Activated CD8-positive, alpha-beta T cell treated with anti-CD3 and anti-CD28 coated beads for 36 hours (primary cell): ENCODE data around the gene PRR29. TPM values are rescaled to one million over a fixed set of nuclear protein-coding genes. Genes with fewer than 3 reads are reported as not detected.

Experiments used
- ATAC-seq: fragments of 200-7000 bp; cut with Tn5 transposase; one replicate; pipeline ENCODE4 v1.10.0; 2021; ENCODE audit warnings: mild to moderate bottlenecking, moderate library complexity
- CTCF ChIA-PET: fragments of 350-600 bp; sonication (Branson Sonifier 250); formaldehyde crosslinking; loops from one replicate; lab custom pipeline; 2021; ENCODE audit warnings: antibody characterized with exemption; lab: Charles Lee
- POLR2A ChIA-PET: fragments of 350-600 bp; sonication (Branson Sonifier 250); formaldehyde crosslinking; loops from one replicate; lab custom pipeline; 2021; ENCODE audit warnings: antibody characterized with exemption; lab: Charles Lee
- DNase-seq: peaks from one replicate; pipeline ENCODE4 v3.0.0-alpha.2; 2020
- H3K27ac Mint-ChIP-seq: one replicate; pipeline ENCODE4 v1.8.0; 2021; ENCODE audit warnings: mild to moderate bottlenecking, mixed read lengths
- H3K27me3 Mint-ChIP-seq: one replicate; pipeline ENCODE4 v1.8.0; 2021; ENCODE audit warnings: mixed read lengths
- H3K36me3 Mint-ChIP-seq: one replicate; pipeline ENCODE4 v1.8.0; 2021; ENCODE audit warnings: low read depth, mixed read lengths
- H3K4me1 Mint-ChIP-seq: one replicate; pipeline ENCODE4 v1.8.0; 2021; ENCODE audit warnings: low read depth, mixed read lengths
- H3K4me3 Mint-ChIP-seq: one replicate; pipeline ENCODE4 v1.8.0; 2021; ENCODE audit warnings: mild to moderate bottlenecking, moderate library complexity, mixed read lengths
- H3K9me3 Mint-ChIP-seq: one replicate; pipeline ENCODE4 v1.8.0; 2021; ENCODE audit warnings: mixed read lengths
- CTCF ChIP-seq: fragments of 200-600 bp; IDR thresholded peaks from one replicate; pipeline ENCODE4 v1.8.0; 2022; ENCODE audit warnings: antibody characterized with exemption, mild to moderate bottlenecking
- intact Hi-C: fragments of 100-400 bp; cut with micrococcal nuclease; formaldehyde crosslinking; loops from one replicate; pipeline ENCODE4 v1.10.0; 2022
- total RNA-seq, 2 experiments: library from RNA; stranded (reverse); gene quantifications; one replicate each; pipeline ENCODE4 v1.2.3, GENCODE V29; 2021

The PRR29 gene
- total RNA-seq, 2 experiments from 2014 or later, result 0.74 to 2.5 TPM

- ATAC-seq (no peak), DNase-seq (no peak)
- H3K4me3 Mint-ChIP-seq, result no peak overlapping the region
- no peaks in the 10 kb centered on the region for H3K27me3 Mint-ChIP-seq
- no peaks in the 10 kb centered on the region for H3K9me3 Mint-ChIP-seq
- intact Hi-C loops, result no loop called here
- no peaks in the 10 kb centered on the region for H3K36me3 Mint-ChIP-seq
- peaks cover 45% of the 10 kb centered on the region for H3K4me1 Mint-ChIP-seq
- ChIA-PET CTCF (interaction anchor here (0.6 to 10.0 kb wide), 5 partner anchors 35 to 146 kb away, joined by 3 to 126 read pairs (median 5); partner anchors contain the start of gene GH1), POLR2A (interaction anchor here (1.3 kb wide), 1 partner anchor 41 kb away, joined by 3 read pairs; no protein-coding TSS in a partner anchor)
- TF ChIP-seq CTCF, result no peak
- no peak overlapping the region for H3K27ac Mint-ChIP-seq
Measured at GRCh38 chr17:63988127-63988478, 10.0 kb upstream of the PRR29 start.

DNA sequence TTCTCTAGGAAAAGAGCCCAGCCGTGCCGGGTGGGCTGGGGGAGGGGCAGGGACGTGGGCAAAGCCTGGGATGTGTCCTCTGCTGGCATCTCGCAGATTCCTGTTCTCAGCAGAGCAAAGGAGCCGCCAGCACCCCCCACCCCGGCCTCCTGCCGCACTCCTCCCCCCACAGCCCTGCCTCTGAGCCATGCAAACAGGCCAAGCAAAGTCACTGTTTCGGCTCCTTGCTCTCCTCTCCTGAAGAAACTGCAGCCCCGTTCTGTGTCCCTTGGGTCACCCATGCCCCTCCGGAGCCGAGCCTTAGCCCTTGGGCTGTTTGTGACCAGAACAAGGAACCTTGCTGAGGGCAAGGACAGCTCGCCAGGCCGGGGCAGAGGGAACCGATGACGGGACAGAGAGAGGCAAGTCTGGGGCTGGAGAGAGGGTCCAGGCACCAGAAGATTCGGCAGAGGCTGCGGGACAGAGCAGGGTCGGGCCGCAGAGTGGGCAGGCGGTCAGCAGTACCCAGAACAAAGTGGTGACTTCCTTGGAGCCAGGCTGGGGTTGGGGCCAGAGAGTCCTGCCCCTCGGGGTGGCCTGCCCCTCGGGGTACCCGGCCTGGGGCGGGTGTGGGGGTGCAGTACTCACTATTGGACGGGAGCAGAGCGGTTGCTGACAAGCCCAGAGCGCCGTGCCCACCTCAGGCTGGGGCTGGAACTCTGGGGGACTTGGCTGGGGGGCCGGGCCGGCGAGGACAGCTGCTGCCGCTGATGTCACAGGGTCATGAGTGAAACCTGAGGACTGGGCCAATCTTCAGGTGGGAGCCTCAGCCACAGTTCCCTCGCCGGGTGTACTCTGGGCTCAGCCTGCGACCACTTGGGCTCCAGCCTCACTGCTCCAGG, 9.2 kb upstream of the PRR29 start:
- Mint-ChIP-seq H3K4me3 (no peak overlapping the region), H3K36me3 (no peaks in the 10 kb centered on the region), H3K27me3 (no peaks in the 10 kb centered on the region), H3K27ac (no peak overlapping the region), H3K4me1 (peaks cover 51% of the 10 kb centered on the region), H3K9me3 (no peaks in the 10 kb centered on the region)
- ChIA-PET POLR2A (no interaction called here), CTCF (interaction anchor here (1.3 to 10.0 kb wide), 7 partner anchors 9 to 144 kb away, joined by 4 to 126 read pairs (median 14); partner anchors contain the start of genes CD79B and GH1)
- DNase-seq, result no peak
- ATAC-seq, result no peak
- TF ChIP-seq CTCF, result no peak
- intact Hi-C loops, result no loop called here

DNA sequence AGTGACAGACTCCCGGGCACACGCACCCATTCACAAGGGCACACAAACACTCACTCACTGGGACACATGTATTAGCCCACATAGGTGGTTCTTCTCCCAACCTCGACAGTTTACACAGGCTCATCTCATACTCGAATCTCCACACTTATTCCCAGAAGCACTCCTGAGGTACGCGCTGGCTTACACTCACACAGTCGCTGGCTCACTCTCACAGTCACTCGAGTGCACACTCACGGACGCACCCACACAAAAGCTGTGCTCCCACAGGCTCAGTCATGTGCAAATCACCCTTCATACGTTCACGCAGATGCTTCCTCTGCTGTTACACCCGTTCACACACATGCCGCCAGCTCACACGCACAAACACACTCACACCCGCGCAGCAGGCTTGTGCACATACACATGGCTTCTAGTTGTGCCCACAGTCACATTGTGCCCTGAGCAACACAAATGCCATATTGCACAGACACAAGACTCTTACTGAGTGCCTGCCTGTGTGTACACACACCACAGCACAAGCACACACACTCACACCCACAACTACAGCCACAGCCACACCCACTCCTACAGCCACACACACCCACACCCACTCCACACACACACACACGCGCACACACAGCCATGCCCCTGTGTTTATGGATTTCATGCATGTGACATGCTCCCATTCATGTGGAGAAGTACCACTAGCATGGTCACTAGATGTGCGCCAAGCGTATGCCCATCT, 8.4 kb upstream of the PRR29 start:
- ChIA-PET POLR2A (interaction anchor here (0.9 to 1.1 kb wide), 3 partner anchors 12 to 70 kb away, joined by 3 read pairs; no protein-coding TSS in a partner anchor), CTCF (interaction anchor here (0.8 to 10.0 kb wide), 23 partner anchors 8 to 160 kb away, joined by 3 to 126 read pairs (median 8); partner anchors contain the start of genes CD79B, CSHL1, GH1 and ICAM2)
- Mint-ChIP-seq H3K9me3 (no peaks in the 10 kb centered on the region), H3K4me3 (no peak overlapping the region), H3K27ac (no peak overlapping the region), H3K4me1 (peaks cover 45% of the 10 kb centered on the region), H3K27me3 (no peaks in the 10 kb centered on the region), H3K36me3 (no peaks in the 10 kb centered on the region)
- ATAC-seq (no peak), DNase-seq (no peak)
- intact Hi-C loops, result loop anchor here (5.0 kb wide), 1 partner anchor 72 kb away; the partner anchor contains the start of gene GH1
- no peak for TF ChIP-seq CTCF

DNA sequence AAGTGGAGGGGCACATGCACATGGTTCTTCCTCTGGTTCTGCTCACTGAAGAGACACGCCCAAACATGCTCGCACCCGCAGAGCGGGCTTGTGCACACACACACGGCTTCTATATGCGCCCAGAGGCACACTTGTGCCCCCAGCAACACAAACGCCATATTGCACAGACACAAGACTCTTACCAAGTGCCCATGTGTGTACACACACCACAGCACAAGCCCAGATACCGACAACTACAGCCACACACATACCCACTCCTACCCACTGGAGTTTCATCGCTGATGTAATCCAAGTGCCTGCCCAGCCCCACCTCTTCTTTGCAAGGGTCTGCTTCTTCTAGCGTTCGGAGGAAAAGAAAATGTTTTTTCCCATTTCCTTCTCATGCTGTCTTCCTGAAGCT, 6.5 kb upstream of the PRR29 start:
- no peak overlapping the region for H3K27ac Mint-ChIP-seq
- peaks cover 30% of the 10 kb centered on the region for H3K4me1 Mint-ChIP-seq
- ChIA-PET POLR2A (no interaction called here), CTCF (interaction anchor here (1.2 to 10.0 kb wide), 7 partner anchors 23 to 73 kb away, joined by 3 to 126 read pairs (median 5); partner anchors contain the start of gene GH1)
- TF ChIP-seq CTCF, result no peak
- intact Hi-C loops, result loop anchor here (5.0 kb wide), 1 partner anchor 74 kb away; the partner anchor contains the start of gene GH1
- DNase-seq, result no peak
- ATAC-seq, result no peak
- H3K36me3 Mint-ChIP-seq, result no peaks in the 10 kb centered on the region
- H3K9me3 Mint-ChIP-seq, result no peaks in the 10 kb centered on the region
- H3K27me3 Mint-ChIP-seq, result no peaks in the 10 kb centered on the region
- H3K4me3 Mint-ChIP-seq, result no peak overlapping the region
